Esophagus squamous epithelium (tissue), 4 donors: Measurements from ENCODE around the gene CXorf65.

Source experiments
- POLR2A ChIP-seq, 4 donors: fragments of 450-650 bp; IDR thresholded peaks; one replicate each; pipeline ENCODE4 v1.6.1; 2017; ENCODE audit warnings: antibody characterized with exemption in 4 of 4, mild to moderate bottlenecking in 4 of 4, moderate library complexity in 3 of 4
- TF ChIP-seq, protein P1 (sequence below), 6 experiments: fragments of 450-650 bp in 4 of 6; fragments of 200-600 bp in 2 of 6; sonication (generic) in 2 of 6; IDR thresholded peaks; one replicate each; pipeline ENCODE4 v1.5.1; 2016 to 2019; ENCODE audit warnings: antibody characterized with exemption in 6 of 6, mild to moderate bottlenecking in 4 of 6, moderate library complexity in 4 of 6

DNA sequence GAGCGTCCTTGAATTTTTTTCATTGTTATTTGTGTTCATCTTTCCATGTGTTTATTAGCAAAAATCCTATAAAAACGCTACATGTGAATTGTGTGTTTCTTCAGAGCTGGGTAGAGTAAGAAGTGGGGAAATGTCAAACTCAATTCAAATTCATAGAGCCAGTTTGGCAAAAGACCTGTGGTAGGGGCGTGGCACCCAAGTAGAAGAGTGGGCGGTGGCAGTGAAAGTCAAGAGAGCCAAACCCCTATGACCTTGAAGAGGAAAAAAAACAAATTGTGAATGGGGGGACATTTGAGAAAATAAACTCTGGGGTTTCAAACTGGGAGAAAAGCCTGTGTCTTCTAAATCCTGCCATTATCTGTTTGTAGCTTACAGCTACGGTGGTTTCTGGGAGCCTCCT is 15.3 kb downstream of the CXorf65 start:
- TF ChIP-seq, protein P1, sequence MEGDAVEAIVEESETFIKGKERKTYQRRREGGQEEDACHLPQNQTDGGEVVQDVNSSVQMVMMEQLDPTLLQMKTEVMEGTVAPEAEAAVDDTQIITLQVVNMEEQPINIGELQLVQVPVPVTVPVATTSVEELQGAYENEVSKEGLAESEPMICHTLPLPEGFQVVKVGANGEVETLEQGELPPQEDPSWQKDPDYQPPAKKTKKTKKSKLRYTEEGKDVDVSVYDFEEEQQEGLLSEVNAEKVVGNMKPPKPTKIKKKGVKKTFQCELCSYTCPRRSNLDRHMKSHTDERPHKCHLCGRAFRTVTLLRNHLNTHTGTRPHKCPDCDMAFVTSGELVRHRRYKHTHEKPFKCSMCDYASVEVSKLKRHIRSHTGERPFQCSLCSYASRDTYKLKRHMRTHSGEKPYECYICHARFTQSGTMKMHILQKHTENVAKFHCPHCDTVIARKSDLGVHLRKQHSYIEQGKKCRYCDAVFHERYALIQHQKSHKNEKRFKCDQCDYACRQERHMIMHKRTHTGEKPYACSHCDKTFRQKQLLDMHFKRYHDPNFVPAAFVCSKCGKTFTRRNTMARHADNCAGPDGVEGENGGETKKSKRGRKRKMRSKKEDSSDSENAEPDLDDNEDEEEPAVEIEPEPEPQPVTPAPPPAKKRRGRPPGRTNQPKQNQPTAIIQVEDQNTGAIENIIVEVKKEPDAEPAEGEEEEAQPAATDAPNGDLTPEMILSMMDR (IDR thresholded peaks at IDR 0.05): no peak
- no peak for TF ChIP-seq POLR2A (IDR thresholded peaks at IDR 0.05)
